GM18867 (cell line): Measurements from ENCODE around the gene MFSD6.

Experiments
- ATAC-seq: cut with Tn5 transposase; IDR thresholded peaks from one replicate; pipeline ENCODE4 v1.9.1; 2021; ENCODE audit warnings: mild to moderate bottlenecking, moderate library complexity; ENCODE audit not compliant: unreplicated experiment

Gene MFSD6

GRCh38 chr2:190407662-190408537, at the start of gene MFSD6:
TSS of gene MFSD6 (plus strand) at chr2:190408355. CDS start at chr2:190436030, 27,675 bp downstream.
- peak; percentile 66 for ATAC-seq

DNA sequence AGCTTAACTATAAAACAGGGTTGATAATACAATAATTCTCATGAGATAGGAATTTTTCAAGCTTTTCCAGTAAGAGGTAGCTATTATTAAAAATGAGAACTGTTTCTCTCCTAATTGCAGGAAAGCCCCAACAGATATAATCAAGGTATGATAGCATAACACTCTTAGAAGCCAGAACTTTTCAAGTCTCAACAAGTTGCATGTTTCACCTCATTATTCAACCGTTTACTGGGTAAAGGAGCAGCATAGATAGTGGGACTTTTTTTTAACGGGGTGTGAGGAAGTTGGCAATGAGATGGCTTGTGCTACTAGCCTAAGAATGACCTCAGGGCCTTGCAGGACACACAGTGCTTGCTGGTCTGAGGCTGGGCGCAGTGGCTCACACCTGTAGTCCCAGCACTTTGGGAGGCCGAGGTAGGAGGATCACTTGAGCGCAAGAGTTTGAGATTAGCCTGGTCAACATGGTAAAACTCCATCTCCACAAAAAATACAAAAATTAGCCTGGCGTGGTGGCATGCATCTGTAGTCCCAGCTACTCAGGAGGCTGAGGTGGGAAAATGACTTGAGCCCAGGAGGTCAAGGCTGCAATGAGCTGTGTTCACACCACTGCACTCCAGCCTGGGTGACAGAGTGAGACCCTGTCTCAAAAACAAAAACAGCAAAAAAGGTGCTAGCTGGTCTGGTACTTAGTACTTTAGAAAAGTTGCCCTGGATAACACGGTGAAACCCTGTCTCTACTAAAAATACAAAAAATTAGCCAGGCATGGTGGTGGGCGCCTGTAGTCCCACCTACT, 49.3 kb upstream of the MFSD6 start:
- peak; percentile 48 for ATAC-seq

DNA sequence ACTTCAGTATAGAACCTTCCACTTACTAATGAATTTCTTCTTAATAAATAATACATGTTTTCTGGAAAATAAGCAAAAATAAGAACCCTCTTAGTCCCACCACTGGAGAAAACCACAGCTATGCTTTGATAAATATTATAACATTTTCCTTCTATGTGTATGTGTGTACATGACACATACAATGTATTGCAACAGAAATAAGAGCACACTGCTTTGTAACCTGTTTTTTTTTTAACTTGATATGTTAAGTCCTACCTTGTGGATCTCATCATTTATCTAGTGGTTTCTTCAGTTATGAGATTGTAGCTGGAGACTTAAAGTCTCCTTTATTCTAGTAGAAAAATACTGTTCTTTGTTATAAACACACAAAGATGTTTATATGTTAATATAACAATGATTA, 47.6 kb upstream of the MFSD6 start:
- ATAC-seq = no peak

DNA sequence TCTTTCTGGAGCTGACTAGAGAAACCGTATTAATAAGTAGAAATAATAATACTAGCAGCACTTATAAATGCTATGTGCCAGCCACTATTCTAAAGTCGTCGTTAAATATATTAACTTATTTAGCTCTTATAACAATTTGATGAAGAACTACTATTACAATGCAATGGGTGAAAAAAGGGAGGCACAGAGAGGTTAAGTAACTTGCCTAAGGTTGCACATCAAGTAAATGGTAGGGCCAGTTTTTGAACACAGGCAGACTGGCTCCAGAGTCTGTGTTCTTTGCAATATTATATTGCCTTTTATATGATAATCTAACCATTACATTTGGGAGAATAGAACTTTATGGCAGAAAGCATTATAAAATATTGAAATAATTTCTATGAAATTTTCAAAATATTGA, 47.2 kb upstream of the MFSD6 start:
- ATAC-seq = no peak

DNA sequence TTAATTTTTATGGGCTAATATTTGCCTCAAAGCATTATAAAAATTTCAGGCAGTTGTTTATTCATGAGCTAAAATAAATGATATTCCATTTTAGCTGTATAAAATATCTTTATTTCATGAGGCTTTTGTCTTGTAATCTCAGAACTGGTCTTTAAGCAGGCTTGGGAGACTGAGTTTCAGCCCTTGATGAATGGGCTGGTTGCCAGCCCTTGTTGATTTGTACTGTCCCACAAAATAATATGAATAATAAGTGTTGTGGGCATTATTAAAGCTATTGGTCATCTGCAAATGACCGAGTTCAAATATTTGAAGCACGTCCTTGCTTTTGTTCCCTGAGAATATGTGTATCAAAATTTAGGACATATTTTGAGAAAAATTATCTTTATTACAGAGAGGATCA, 46.6 kb upstream of the MFSD6 start:
- ATAC-seq = no peak

GRCh38 chr2:190362894-190363293, 45.3 kb upstream of the MFSD6 start:
- no peak for ATAC-seq

- ATAC-seq = no peak
Measured at GRCh38 chr2:190365499-190366204, 42.5 kb upstream of the MFSD6 start.

- no peak for ATAC-seq
Measured at GRCh38 chr2:190366248-190366753, 41.9 kb upstream of the MFSD6 start.

DNA sequence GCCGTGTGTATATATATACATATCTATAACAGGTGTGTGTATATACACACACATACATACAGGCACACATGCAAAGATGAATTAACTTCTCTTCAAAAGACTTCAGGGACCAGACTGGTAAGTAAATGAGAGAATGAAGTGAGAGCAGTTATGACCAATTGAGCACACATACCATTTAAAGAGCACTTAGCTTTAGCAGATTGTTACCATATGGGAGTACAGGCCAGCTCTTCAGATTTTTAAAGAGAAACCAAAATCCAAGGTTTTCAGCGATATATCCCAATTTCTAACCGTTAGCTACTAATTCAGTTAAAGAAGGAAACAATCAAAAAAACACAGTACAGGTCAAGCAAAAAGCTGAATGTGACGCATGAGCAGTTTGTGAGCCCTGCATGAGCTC, 41.1 kb upstream of the MFSD6 start:
- ATAC-seq = no peak

GRCh38 chr2:190369635-190370034, 38.5 kb upstream of the MFSD6 start:
- no peak for ATAC-seq

GRCh38 chr2:190376083-190376482, 32.1 kb upstream of the MFSD6 start:
- ATAC-seq = no peak

DNA sequence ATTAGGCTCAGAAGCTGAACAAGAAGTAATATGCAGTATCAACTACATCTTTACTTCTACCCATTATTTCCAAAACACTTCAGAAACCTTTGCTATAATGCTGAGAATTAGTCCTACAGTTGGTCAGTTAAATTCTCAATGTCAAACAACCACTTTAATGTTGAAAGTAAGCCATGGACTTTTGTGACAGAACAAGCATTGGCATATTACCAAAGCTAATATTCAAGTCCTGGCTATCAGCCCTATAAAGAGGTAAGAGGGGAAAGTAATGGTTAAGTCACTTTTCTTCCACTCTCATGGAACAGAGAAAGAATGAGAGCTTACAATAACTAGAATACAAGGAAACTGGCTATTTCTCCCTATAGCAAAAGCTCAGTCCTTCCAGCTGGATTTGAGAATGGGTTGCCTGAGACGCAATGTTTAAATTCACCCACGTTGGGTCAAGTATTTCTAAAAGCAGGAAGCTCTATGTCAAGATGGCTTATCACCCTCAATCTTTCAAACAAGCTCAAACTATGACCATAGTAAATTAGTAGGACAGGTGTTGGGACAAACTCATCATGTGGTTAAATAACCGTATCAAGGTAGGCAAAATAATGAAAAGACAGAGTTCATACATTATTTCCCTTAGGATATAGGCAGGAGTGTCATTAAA, 31.4 kb upstream of the MFSD6 start:
- ATAC-seq = no peak

DNA sequence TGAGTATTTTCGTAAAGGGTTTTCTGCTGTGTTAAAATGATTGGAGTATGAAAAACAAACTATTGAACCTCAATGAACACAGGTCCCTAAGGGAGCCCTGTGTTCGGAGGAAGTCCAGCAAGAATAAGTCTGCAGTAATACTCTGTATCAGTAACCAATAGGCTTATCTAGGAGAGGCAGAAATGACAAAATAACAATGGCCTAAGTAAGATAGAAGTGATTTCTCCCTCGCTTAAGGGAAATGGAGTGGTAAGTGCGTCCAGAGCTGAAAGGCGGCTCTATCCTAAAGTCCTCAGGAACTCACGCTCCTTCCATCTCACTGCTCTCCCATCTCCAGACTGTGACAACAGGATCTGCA, 29.3 kb upstream of the MFSD6 start:
- ATAC-seq = no peak

DNA sequence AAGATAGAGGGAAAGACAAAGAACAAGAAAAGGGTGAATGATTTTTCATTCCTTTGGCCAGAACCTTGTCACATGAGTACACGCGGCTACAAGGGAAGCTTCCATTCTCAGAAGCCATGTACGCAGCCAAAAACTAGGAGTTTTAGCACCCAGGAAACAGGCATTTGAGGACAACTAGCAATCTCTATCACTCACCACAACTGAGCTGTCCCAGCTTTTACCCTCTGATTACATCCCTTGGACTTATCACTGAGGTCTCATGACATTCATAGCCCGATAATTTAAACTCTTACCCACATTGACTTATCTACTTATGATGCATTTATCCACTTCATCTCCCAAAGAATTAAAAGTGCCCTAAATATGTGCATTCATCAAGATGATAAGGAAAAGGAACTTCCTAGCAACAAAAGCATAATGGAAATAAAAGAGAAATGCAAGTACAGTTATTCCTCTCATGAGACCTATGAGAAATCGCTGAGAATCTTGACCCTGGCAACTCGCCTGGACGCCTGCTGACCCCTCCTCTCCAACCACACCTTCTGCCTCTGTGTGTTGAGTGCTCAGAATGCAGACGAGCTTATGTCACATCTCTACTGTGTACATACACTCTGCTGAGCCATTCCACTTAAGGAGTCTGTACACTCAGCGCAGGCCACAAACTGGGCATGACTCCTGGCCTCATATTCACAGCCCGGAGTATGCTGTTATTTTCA, 28.7 kb upstream of the MFSD6 start:
- no peak for ATAC-seq

DNA sequence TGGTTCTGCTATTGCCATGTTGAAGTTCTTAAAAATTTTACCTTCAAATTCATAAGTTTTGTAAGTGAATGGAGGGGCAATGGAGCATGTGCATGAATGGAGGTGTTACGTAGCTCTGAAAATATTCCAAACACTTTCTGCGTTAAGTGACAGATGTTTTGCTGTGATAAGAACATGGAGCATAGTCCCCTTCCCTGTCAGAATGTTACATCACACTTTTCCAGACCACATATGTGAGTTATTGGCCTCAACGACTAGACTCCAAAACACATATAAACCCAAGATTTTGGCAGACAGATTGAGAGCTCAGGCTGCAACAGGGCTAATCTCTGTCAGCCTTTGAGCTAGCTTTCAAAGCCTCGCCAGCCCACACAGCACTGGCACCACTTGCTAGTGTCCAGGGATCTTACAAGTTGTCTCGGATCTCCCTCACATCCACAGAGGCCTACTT, 27.2 kb upstream of the MFSD6 start:
- no peak for ATAC-seq

- peak; percentile 91 for ATAC-seq
Measured at GRCh38 chr2:190382851-190383250, 25.3 kb upstream of the MFSD6 start.

- ATAC-seq = no peak
Measured at GRCh38 chr2:190387422-190387821, 20.7 kb upstream of the MFSD6 start.

DNA sequence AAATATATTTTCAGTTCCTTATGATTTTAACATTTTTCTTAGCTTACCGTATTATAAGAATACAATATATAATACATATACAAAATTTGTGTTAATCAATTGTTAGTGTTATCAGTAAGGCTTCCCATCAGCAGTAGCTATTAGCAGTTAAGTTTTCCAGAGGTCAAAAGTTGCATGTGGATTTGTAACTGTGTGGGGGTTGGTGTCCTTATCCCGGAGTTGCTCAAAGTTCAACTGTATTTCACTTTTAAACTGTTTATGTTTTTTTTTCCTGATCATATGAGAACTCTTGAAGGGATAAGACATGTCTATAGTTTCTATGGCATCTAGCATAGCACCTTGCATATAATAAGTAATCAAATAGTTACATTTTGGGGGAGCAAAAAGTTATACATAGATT, 11.9 kb upstream of the MFSD6 start:
- ATAC-seq = no peak

GRCh38 chr2:190402986-190403603, 5.1 kb upstream of the MFSD6 start:
- no peak for ATAC-seq

- ATAC-seq = no peak
Measured at GRCh38 chr2:190404487-190404886, 3.7 kb upstream of the MFSD6 start.
